PC-3 (cell line): ENCODE measurements around the gene TIGD1. TPM values are rescaled to one million over a fixed set of nuclear protein-coding genes. Genes with fewer than 3 reads are reported as not detected.

ENCODE experiments used
- ATAC-seq: fragments of 200-7000 bp; cut with Tn5 transposase; 2 replicates; pipeline ENCODE4 v1.9.1; 2020; ENCODE audit warnings: mild to moderate bottlenecking, moderate library complexity
- BruUV-seq: library from RNA; stranded (reverse); fragments of 400-500 nt; replicated peaks from 2 replicates; lab custom pipeline; 2021; lab: Mats Ljungman, UMichigan
- CTCF ChIA-PET: fragments of 300-600 bp; sonication (Branson Sonifier 250); formaldehyde crosslinking; loops from one replicate; lab custom pipeline; 2022; ENCODE audit warnings: antibody characterized with exemption; lab: Charles Lee
- POLR2A ChIA-PET: fragments of 300-600 bp; sonication (Branson Sonifier 250); formaldehyde crosslinking; loops from one replicate; lab custom pipeline; 2022; ENCODE audit warnings: antibody characterized with exemption; ENCODE audit not compliant: unreplicated experiment; lab: Charles Lee
- DNase-seq: peaks from one replicate; pipeline ENCODE4 v3.0.0-alpha.2; 2015
- H2AFZ ChIP-seq: fragments of 300-600 bp; sonication (generic); 2 replicates; pipeline ENCODE4 v1.6.0; 2016; ENCODE audit warnings: antibody characterized with exemption, low read length
- H3F3A ChIP-seq: fragments of 300-600 bp; sonication (generic); one replicate; pipeline ENCODE4 v1.6.0; 2017; ENCODE audit warnings: antibody characterized with exemption, low read length, control low read depth, mild to moderate bottlenecking; ENCODE audit not compliant: unreplicated experiment
- H3K27ac ChIP-seq: fragments of 300-600 bp; sonication (generic); 2 replicates; pipeline ENCODE4 v1.5.1; 2016; ENCODE audit warnings: mild to moderate bottlenecking, low read length
- H3K27me3 ChIP-seq: fragments of 300-600 bp; sonication (generic); 2 replicates; pipeline ENCODE4 v1.6.1; 2016; ENCODE audit warnings: low read length, mixed read lengths
- H3K36me3 ChIP-seq: fragments of 300-600 bp; sonication (generic); 2 replicates; pipeline ENCODE4 v1.6.1; 2016; ENCODE audit warnings: low read depth, mixed run types, low read length, mixed read lengths
- H3K4me1 ChIP-seq: fragments of 300-600 bp; sonication (generic); 2 replicates; pipeline ENCODE4 v1.5.1; 2016; ENCODE audit warnings: low read length; ENCODE audit not compliant: insufficient read depth
- H3K4me2 ChIP-seq: fragments of 300-600 bp; sonication (generic); 2 replicates; pipeline ENCODE4 v1.6.0; 2016; ENCODE audit warnings: low read length
- H3K4me3 ChIP-seq: fragments of 300-600 bp; sonication (generic); 2 replicates; pipeline ENCODE4 v1.5.1; 2016; ENCODE audit warnings: mild to moderate bottlenecking, low read length, mixed read lengths
- H3K79me2 ChIP-seq: fragments of 300-600 bp; sonication (generic); 2 replicates; pipeline ENCODE4 v1.6.1; 2017; ENCODE audit warnings: low read length, mixed read lengths
- H3K9ac ChIP-seq: fragments of 300-600 bp; sonication (generic); 2 replicates; pipeline ENCODE4 v1.6.0; 2016; ENCODE audit warnings: mild to moderate bottlenecking, low read length
- H3K9me2 ChIP-seq: fragments of 300-600 bp; sonication (generic); replicated peaks from 2 replicates; pipeline ENCODE4 v1.6.1; 2016; ENCODE audit warnings: mixed run types, low read length, mixed read lengths
- H3K9me3 ChIP-seq: fragments of 300-600 bp; sonication (generic); 2 replicates; pipeline ENCODE4 v1.6.1; 2016; ENCODE audit warnings: low read length, mixed read lengths
- H4K20me1 ChIP-seq: fragments of 300-600 bp; sonication (generic); 2 replicates; pipeline ENCODE4 v1.6.1; 2016; ENCODE audit warnings: low read length, mixed read lengths
- EZH2 ChIP-seq: fragments of 300-600 bp; sonication (generic); IDR thresholded peaks from one replicate; pipeline ENCODE4 v1.6.1; 2017; ENCODE audit warnings: antibody characterized with exemption, mild to moderate bottlenecking, low read length; ENCODE audit not compliant: unreplicated experiment
- EZH2phosphoT487 ChIP-seq: fragments of 300-600 bp; sonication (generic); IDR thresholded peaks from 2 replicates; pipeline ENCODE4 v1.6.1; 2018; ENCODE audit warnings: mild to moderate bottlenecking, antibody characterized with exemption, low read length, borderline replicate concordance
- intact Hi-C: fragments of 100-400 bp; cut with micrococcal nuclease; formaldehyde crosslinking; loops from 2 replicates; pipeline ENCODE4 v1.9.0; 2023
- total RNA-seq: library from RNA; depleted of rRNA; stranded (reverse); fragments of >200 nt; gene quantifications from 2 replicates; pipeline ENCODE4 v1.2.3, GENCODE V29; 2014
- TF ChIP-seq, protein P1 (sequence below): fragments of 300-600 bp; sonication (generic); conservative IDR thresholded peaks from 2 replicates; pipeline ENCODE4 v1.5.1; 2017; ENCODE audit warnings: antibody characterized with exemption, low read depth, mild to moderate bottlenecking, low read length

Gene TIGD1
- total RNA-seq, 1 experiment from 2014 or later = 6.3 TPM

DNA sequence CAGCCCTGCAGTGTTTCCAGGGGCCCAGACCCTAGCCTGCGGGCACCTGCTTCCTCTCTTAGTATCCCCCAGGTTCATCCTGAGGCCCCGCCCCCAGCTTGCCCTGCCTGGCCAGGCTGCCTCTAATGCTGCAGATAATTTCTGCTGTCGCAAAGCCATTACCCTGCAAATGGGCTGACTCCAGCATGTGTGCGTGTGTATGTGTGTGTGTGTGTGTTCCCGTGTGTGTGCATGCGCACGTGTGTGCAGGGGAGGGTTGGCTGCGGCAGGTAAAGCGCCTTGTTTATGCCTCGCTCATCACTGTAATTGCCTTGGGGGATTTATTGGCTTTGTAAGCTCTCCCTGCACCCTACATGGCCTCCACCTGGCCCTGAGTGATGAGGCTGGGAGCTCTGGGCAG, 37.8 kb downstream of the TIGD1 start:
- H3K4me3 ChIP-seq = no peak overlapping the region

DNA sequence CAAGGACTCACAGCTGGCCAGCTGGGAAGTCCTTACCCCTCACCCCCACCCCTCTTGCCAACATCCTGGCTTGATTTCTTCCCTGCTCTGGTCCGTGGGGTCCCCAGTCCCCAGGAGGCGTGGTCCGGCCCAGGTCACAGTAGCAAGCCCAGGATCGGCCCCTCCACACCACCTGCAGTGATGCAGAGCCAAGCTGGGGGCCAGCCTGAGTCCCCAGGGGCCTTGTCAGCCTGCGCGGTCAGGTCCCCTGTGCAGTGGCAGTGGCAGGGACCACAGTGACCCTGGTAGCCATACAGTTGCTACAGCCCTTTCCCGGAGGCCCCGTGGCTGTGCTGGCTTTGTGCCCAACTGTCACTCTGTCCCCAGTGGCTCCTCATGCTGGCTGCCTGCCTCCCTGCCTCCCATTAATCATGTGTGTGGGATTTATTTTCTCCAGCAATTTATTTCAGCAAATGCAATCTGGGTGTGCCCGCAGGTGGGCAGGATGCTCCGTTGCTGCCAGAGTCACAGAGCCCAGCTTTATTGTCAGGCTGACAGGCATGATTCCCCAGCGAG, 38.9 kb downstream of the TIGD1 start:
- H2AFZ ChIP-seq = no peak overlapping the region
- no peaks in the 10 kb centered on the region for H3K4me1 ChIP-seq
- H3F3A ChIP-seq = no peaks in the 10 kb centered on the region
- H3K4me3 ChIP-seq = no peak overlapping the region
- ATAC-seq (no peak), DNase-seq (no peak)
- no peaks in the 10 kb centered on the region for H4K20me1 ChIP-seq
- BruUV-seq = no TSS peak
- no peak overlapping the region for H3K9ac ChIP-seq
- H3K9me3 ChIP-seq = no peaks in the 10 kb centered on the region
- intact Hi-C loops = no loop called here
- H3K79me2 ChIP-seq = no peaks in the 10 kb centered on the region
- H3K36me3 ChIP-seq = no peaks in the 10 kb centered on the region
- no peaks in the 10 kb centered on the region for H3K27me3 ChIP-seq
- no peak for TF ChIP-seq EZH2
- TF ChIP-seq EZH2phosphoT487 = no peak
- TF ChIP-seq, protein P1, sequence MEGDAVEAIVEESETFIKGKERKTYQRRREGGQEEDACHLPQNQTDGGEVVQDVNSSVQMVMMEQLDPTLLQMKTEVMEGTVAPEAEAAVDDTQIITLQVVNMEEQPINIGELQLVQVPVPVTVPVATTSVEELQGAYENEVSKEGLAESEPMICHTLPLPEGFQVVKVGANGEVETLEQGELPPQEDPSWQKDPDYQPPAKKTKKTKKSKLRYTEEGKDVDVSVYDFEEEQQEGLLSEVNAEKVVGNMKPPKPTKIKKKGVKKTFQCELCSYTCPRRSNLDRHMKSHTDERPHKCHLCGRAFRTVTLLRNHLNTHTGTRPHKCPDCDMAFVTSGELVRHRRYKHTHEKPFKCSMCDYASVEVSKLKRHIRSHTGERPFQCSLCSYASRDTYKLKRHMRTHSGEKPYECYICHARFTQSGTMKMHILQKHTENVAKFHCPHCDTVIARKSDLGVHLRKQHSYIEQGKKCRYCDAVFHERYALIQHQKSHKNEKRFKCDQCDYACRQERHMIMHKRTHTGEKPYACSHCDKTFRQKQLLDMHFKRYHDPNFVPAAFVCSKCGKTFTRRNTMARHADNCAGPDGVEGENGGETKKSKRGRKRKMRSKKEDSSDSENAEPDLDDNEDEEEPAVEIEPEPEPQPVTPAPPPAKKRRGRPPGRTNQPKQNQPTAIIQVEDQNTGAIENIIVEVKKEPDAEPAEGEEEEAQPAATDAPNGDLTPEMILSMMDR = no peak
- no peak overlapping the region for H3K27ac ChIP-seq
- POLR2A ChIA-PET = no interaction called here
- H3K4me2 ChIP-seq = no peak overlapping the region
- no peaks in the 10 kb centered on the region for H3K9me2 ChIP-seq
- CTCF ChIA-PET = no interaction called here

More for the DNA sequence above, 37.8 kb downstream of the TIGD1 start:
- no TSS peak for BruUV-seq
- no peak overlapping the region for H3K9ac ChIP-seq
- intact Hi-C loops = no loop called here
- ChIA-PET POLR2A (no interaction called here), CTCF (no interaction called here)
- no peak overlapping the region for H3K27ac ChIP-seq
- H3K36me3 ChIP-seq = no peaks in the 10 kb centered on the region
- H3K9me3 ChIP-seq = no peaks in the 10 kb centered on the region
- H3K9me2 ChIP-seq = no peaks in the 10 kb centered on the region
- no peaks in the 10 kb centered on the region for H3K4me1 ChIP-seq
- no peaks in the 10 kb centered on the region for H3F3A ChIP-seq
- no peaks in the 10 kb centered on the region for H3K79me2 ChIP-seq
- no peaks in the 10 kb centered on the region for H3K27me3 ChIP-seq
- DNase-seq (no peak), ATAC-seq (no peak)
- no peaks in the 10 kb centered on the region for H4K20me1 ChIP-seq
- TF ChIP-seq EZH2phosphoT487 = no peak
- no peak for TF ChIP-seq EZH2
- no peak overlapping the region for H2AFZ ChIP-seq
- no peak overlapping the region for H3K4me2 ChIP-seq

DNA sequence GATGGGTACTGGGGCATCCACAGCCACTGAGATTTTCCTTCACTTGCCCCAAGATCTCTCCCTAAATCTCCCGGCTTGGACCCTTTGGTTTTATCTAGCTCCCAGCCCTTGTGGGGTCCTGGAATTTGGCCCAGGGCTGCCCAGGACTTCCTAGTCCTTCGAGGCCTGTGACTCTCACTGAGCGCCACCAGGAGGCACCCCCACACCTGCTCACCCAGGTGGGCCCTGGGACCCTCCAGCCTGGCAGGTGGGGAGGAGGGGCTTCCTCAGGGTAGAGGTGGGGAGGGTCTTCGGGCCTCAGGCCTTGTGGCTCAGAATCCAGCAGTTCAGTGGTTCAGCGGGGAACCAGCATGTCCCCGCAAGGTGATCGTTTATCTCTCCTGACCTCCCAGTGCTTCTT, 42.1 kb downstream of the TIGD1 start:
- no peak for ATAC-seq
- H3K4me2 ChIP-seq = no peak overlapping the region
- DNase-seq = no peak
- no peak overlapping the region for H3K9ac ChIP-seq
- no peak for TF ChIP-seq EZH2phosphoT487
- no peak for TF ChIP-seq EZH2
- TF ChIP-seq, protein P1 = no peak; the same call in 1 of the 2 replicates
- BruUV-seq = no TSS peak
- no peaks in the 10 kb centered on the region for H4K20me1 ChIP-seq
- POLR2A ChIA-PET = no interaction called here
- no peak overlapping the region for H2AFZ ChIP-seq
- H3F3A ChIP-seq = no peaks in the 10 kb centered on the region
- no peaks in the 10 kb centered on the region for H3K36me3 ChIP-seq
- no peaks in the 10 kb centered on the region for H3K4me1 ChIP-seq
- no peaks in the 10 kb centered on the region for H3K9me2 ChIP-seq
- peaks cover 20% of the 10 kb centered on the region for H3K27me3 ChIP-seq
- no peak overlapping the region for H3K27ac ChIP-seq
- intact Hi-C loops = no loop called here
- no peaks in the 10 kb centered on the region for H3K79me2 ChIP-seq
- CTCF ChIA-PET = no interaction called here
- H3K9me3 ChIP-seq = no peaks in the 10 kb centered on the region
- no peak overlapping the region for H3K4me3 ChIP-seq
